ENCODE results near the gene ITGB2. TPM values are rescaled to one million over a fixed set of nuclear protein-coding genes. Genes with fewer than 3 reads are reported as not detected.

ITGB2 gene
- total RNA-seq, 2 donors from 2014 or later: 6.8 to 33.1 TPM

Other genes with a start within 250 kb of the ITGB2 start
- gene KRTAP12-1, start 238.7 kb downstream of the ITGB2 start, total RNA-seq: not detected
- not detected for gene KRTAP10-12, start 223.7 kb downstream of the ITGB2 start, total RNA-seq
- under 1 TPM in 1 of 2 donors, not detected in 1; 0.09 TPM for gene TSPEAR, start 209.3 kb downstream of the ITGB2 start, total RNA-seq
- gene UBE2G2, start 119.1 kb downstream of the ITGB2 start, total RNA-seq: 10 to 100 TPM; 56.7 to 79.4 TPM
- 10 to 100 TPM; 67.3 to 73.2 TPM for gene SUMO3, start 102.8 kb downstream of the ITGB2 start, total RNA-seq
- gene PTTG1IP, start 47.2 kb downstream of the ITGB2 start, total RNA-seq: 100 to 1,000 TPM; 206 to 380 TPM
- 10 to 100 TPM; 22.3 to 30.5 TPM for gene SLX9, start 19.1 kb upstream of the ITGB2 start, total RNA-seq
- gene ADARB1, start 153.7 kb upstream of the ITGB2 start, total RNA-seq: 10 to 100 TPM in 1 of 2 donors, 1 to 10 TPM in 1; 6.9 to 12.4 TPM

Measured in left colon (tissue), 2 donors.